GM18520 (cell line): ENCODE results near the gene LRRC8E.
"Not testable (repeated sequence)": the region's sequence is repeated elsewhere in the genome, so short reads cannot be mapped to it uniquely, and the experiment has no call there.

Source experiments
- ATAC-seq: cut with Tn5 transposase; IDR thresholded peaks from one replicate; pipeline ENCODE4 v1.9.1; 2021; ENCODE audit not compliant: unreplicated experiment

The LRRC8E gene

DNA sequence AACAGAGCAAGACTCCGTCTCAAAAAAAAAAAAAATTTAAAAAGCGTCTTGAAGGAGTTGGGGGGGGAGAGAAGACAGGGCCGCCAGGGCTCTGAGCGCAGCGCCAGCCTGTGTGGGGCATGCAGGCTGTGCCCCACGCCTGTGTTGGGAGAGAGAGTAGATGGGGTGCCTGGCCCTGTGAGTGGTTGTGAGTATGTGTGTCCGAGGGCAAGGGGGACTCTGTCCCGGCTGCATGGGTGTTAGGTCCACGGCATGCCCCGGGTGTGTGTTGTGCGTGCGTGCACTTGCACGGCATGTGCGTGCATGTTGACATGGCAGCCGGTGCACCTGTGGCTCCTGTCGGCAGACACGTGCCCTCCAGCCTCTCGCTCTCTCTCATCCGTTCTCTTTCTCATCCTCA, 18.8 kb downstream of the LRRC8E start:
- ATAC-seq, result no peak

DNA sequence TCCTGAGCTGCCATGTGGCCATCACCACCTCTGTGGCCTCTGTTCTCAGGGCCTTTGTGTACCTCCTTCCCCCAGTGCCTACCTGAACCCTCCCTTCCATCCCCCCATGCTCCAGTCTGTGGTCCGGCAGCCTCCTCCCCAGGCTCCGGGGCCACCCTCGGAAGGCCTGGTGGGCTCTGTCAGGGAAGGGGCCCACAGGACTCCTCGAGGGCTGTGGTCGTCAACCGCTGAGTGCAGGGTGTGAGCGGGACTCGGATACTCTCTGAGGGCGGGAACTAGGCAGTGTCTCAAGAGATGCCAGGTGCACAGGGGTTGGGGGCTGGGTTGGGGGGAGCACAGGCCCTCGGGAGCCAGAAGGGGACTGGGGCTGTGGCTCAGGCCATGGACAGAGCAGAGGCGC, 19.2 kb downstream of the LRRC8E start:
- ATAC-seq, result no peak

DNA sequence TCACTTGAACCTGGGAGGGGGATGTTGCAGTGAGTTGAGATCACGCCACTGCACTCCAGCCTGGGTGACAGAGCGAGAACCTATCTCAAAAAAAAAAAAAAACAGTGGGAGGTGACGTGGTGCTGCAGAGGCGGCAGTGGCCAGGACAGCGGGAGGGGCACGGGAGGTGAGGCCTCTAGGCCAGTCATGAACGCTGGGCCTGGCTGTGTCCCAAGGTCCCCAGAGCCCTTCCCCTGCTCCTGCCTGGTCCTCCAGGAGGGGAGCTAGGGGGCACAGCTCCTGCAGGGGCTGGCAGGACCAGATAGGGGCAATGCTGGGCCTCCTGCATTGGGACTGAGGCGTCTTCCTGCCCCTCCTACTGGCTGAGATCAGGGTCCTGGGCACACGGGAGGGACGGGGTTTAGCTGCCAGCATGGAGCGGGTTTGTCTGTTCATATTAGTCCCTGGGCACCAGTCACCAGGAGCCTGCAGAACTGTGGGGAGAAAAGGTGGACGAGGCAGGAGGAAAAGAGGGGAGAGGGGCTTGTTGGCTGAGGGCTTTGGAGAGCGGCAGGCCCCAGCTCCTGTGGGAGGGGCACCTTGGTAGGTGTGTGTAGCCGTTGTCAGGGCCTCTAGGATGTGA, 19.9 kb downstream of the LRRC8E start:
- no peak for ATAC-seq

DNA sequence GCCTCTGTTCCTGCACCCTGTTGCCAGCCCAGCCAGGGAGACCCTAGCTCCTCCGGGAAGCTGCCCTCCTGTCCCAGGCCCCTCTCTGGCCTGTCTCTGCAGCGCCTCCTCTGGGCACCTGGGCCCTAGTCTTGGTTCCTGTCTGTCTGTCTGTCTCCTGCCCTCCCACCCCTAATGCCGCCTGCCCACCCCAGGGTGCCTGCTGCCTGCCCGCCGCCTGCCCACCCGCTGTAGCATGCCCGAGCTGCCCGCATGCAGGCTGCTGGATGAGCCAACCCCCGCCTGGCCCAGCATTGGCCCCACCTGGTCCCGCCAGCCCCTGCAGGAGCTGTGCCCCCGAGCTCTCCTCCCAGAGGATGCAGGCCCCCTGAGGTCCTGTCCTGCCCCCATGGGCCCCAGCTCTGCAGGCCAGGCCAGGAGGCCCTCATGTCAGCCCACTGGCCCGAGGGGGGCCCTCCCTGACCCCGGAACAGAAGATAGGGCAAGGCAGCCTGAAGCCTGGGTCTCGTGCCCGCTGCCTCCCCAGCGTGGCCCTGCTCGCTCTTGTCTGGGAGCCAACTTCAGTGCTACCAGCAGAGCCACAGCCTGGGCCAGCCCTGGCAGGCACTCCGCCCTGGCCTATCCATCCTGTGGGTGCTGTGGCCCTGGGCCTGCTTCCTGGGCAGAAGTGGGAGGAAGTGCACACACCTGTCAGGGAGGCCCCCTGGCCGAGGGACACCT, 20.6 kb downstream of the LRRC8E start:
- ATAC-seq, result no peak

DNA sequence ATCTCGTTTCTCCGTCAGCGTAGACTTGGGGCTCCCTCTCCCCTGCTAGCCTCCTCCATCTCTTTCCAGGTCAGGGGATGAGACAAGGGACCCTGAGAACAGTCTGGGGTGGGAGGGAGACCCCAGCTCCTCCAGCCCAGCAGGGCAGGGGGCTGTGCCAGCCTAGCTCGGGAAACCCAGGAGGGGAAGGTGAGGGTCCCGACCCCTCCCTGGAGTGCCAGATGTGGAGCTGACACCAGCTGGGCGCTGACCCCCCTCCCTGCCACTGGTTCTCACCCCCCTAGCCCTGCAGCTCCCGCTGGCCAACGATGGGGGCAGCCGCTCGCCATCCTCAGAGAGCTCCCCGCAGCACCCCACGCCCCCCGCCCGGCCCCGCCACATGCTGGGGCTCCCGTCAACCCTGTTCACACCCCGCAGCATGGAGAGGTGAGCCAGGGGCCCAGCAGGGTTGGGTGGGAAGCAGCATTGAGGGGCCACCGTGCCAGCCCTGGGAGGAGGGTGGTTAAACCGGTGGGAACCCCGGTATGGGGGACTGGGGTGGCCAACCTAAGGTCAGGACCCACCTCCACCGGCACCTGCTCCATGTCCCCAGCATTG, 21.3 kb downstream of the LRRC8E start:
- ATAC-seq, result no peak

DNA sequence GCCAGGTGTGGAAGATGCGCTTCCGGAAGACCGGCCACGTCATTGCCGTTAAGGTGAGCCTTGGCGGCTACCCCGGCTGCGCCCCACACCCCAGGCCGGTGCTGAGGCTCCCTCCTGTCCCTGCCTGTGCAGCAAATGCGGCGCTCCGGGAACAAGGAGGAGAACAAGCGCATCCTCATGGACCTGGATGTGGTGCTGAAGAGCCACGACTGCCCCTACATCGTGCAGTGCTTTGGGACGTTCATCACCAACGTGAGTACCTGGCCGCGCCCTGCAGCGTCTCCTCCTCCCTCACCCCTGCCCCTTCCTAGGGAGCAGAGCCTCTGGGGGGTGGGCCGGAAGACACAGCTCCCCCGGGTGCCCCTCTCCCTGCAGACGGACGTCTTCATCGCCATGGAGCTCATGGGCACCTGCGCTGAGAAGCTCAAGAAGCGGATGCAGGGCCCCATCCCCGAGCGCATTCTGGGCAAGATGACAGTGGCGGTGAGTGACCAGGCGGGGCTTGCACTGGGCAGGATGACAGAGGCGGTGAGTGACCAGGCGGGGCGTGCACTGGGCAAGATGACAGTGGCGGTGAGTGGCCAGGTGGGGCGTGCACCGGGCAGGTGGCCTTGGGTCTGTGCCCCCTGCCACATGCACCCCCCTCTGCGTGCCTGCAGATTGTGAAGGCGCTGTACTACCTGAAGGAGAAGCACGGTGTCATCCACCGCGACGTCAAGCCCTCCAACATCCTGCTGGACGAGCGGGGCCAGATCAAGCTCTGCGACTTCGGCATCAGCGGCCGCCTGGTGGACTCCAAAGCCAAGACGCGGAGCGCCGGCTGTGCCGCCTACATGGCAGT, 22.2 kb downstream of the LRRC8E start:
- no peak for ATAC-seq

DNA sequence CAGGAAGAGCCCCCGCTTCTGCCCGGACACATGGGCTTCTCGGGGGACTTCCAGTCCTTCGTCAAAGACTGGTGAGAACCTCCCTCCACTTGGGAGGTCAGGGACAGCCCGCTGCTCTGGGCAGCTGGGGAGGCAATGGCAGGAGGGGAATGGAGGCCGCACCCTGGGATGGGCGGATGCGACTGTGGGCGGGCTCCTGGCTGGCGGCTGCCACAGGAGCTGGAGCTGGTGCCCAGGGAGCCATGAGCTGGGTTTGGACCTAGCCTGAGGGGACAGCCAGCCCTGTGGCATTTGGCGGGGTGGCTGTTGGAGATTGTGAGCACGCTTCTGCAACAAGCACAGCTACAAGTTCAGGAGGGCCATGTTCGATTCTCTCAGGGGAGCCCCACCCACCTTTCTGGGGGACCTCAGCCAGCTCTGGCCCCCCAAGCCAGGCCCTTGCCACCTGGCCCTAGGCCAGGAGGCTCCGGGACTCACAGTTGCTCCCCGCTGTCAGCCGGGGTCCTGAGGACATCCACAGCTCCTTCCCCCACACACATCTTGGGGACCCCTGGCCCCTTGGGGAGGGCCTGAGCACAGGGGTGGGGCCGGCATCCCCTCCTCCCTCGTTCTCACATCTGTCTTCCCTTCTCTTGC, 23.3 kb downstream of the LRRC8E start:
- no peak for ATAC-seq

DNA sequence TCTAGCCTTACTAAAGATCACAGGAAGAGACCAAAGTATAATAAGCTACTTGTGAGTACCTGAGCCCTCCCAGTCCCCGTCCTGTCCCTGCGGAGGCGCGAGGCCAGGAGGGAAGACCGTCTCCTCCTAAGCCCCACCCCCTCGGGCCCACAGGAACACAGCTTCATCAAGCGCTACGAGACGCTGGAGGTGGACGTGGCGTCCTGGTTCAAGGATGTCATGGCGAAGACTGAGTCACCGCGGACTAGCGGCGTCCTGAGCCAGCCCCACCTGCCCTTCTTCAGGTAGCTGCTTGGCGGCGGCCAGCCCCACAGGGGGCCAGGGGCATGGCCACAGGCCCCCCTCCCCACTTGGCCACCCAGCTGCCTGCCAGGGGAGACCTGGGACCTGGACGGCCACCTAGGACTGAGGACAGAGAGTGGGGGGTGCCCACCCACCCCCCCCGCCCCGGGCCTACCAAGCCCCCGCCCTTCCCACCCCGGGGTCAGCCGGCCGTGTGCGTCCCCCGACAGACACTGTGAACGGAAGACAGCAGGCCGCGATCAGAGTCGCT, 23.9 kb downstream of the LRRC8E start:
- no peak for ATAC-seq

DNA sequence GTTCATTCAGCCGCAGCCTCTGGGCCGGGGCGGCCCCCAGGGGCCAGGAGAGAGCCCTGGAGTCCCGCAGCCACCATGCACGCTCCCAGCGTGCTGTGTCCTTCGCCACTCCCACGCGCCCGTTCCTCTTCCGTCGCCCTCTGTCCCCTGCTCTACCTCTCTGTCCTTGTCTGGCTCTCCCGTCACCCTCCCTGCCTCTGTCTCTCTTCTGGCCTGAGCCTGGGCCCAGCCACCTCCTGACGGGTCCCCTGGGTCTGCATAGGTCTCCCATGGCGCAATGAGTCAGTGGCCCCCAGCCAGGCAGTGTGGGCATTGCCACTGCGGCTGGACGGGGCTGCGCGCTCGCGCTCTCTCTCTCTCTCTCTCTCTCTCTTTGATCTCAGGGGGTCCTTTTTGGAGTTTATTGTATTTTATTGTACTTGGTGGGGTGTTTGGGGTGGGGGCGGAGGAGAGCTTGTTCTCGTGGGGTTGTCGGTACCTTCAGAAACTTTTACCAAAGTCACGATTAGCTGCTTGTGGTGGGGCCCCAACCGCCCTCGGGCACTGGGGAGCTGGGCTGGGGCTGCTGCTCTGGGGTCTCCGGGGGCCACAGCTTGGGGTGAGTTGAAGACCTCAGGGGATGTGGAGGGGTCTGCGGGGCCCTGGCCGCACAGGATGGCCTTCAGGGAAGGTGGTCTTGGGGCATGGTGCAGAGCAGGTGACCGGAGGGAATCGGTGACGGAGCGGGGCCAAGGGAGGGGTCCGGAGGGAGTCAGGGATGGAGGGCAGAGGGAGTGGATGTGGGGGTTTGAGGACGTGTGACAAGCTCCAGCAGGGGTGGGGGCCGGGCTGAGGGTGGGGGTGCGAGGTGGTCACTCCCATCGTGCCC, 24.6 kb downstream of the LRRC8E start:
- ATAC-seq, result no peak

DNA sequence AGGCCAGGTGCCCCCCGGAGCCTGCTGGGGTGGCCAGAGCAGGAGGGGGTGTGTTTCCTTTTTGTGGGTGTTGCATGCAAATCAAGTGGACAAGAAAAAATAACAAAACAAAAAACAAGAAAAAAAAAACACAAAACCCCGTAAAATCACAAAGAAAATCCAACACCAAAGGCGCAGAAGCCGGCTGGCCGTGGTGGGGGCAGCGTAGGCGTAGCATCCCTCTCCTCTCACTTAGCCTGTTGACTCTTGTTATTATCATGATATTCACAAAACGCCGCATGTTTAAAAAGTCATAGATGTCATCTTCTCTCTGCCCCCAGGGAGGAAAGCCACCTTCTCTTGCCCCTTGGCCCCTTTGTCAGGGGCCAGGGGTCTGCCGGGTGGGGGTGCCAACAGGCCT, 25.3 kb downstream of the LRRC8E start:
- no peak for ATAC-seq

DNA sequence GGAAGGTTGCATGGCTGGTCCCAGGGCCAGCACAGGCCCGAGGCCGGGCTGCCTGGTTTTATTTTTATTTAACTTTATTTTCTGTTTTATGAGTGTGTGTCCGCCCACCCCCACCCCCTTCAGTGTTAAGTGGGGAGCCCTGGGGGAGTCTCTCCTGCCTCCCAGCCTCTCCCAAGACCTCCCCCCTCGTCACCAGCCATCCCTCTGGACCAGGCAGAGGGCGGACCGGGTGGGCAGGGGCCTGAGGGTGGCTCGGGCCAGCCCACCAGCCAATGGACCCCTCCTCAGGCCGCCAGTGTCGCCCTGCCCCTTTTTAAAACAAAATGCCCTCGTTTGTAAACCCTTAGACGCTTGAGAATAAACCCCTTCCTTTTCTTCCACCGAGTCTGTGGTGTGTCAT, 25.8 kb downstream of the LRRC8E start:
- no peak for ATAC-seq

DNA sequence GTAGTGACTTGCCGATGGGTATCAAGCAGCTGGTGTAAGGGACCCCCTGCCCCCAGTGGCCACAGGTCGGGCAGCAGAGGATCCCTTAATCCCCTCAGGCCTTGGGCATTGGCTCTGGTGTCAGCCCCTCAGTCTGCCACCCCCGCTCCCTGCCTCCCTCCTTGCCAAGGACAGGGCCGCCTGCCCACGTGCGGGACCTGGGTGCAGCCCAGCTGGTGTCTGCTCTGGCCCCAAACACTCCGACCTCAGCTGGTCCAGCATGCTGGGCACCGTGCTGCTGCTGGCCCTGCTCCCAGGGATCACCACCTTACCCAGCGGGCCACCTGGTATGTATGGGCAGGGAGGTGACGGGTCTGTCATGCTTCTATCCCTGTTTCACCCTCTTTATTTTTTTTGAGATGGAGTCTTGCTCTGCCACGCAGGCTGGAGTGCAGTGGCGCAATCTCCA, 26.3 kb downstream of the LRRC8E start, which contains the start of gene TGFBR3L:
TGFBR3L (plus strand) TSS at position 233 of the 448 bp plus-strand sequence.
- ATAC-seq, result no peak

DNA sequence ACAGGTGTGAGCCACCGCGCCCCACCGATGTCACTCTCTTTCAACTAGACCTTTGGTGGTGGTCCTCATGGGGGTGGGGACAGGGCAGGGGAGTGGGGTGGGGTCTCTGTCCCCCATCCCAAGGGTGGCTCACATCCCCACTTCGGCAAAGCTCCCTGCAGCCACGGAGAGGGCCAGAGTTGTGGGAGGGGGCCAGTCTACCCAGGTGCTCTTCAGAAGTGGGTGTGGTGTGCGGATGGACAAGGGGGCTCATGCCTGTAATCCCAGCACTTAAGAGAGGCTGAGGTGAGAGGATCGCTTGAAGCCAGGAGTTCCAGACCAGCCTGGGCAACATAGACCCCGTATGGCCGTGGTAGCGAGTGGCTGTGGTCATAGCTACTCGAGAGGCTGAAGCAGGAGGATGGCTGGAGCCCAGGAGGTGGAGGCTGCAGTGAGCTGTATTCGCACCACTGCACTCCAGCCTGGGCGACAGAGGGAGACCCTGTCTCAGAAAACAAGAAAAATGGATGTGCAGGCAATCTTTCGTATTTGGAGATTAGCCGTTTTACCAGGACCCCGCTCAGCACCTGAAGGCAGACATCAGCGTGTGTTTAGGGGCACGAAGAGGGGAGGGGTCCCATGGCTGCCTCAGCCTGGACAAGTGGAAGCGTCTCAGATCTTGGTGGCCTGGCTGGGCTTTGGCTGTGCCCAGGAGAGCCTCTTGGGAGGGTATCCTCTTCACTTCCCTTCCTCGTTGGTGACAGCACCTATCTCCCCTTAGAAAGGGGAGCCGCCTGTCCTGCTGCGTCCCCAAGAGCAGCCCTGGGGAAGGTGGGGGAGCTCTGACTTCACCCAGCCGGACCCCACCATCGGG, 27.2 kb downstream of the LRRC8E start:
- no peak for ATAC-seq

DNA sequence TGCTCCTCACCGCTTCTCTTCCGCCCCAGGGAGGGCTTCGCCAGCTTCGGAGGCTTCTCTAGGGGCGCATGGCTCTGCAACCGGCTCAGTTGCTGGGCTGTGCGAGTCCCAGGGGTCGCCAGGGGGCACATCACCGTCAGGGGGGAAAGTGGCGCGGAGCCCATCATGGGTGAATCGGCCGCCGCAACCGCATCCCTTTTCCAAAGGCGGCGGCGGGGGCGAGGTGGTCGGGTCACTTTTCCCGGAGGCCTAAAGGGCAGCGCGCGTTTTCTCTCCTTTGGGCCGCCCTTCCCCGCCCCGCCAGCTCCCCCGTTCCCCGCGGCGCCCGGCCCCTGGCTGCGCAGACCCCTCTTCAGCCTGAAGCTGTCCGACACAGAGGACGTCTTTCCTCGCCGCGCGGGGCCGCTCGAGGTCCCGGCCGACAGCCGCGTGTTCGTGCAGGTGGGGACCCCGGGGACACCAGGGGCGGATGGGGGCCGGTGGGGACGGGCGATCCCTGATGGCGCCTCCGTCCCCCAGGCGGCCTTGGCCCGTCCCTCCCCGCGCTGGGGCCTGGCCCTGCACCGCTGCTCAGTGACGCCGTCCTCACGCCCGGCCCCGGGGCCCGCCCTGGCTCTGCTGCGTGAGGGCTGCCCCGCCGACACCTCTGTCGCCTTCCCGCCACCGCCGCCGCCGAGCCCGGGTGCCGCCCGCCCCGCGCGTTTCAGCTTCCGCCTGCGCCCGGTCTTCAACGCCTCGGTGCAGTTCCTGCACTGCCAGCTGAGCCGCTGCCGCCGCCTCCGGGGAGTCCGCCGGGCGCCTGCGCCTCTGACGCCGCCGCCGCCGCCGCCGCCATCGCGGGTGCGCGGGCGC, 28.0 kb downstream of the LRRC8E start:
- no peak for ATAC-seq

DNA sequence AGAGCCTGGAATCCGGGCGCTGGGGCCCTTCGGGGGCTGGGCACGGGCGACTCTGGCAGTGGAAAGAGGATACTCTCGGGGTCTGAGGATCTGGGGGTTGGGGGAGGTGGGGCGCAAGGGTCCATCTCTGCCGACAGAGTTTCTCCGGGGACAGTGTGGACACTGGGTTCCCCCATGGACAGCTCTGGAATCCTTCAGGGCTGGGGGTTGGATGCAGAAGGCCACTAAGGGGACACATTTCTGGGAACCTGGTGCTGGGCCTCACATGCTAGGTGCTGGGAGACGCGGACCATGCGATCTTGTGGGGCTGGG, 28.6 kb downstream of the LRRC8E start:
- ATAC-seq, result no peak

DNA sequence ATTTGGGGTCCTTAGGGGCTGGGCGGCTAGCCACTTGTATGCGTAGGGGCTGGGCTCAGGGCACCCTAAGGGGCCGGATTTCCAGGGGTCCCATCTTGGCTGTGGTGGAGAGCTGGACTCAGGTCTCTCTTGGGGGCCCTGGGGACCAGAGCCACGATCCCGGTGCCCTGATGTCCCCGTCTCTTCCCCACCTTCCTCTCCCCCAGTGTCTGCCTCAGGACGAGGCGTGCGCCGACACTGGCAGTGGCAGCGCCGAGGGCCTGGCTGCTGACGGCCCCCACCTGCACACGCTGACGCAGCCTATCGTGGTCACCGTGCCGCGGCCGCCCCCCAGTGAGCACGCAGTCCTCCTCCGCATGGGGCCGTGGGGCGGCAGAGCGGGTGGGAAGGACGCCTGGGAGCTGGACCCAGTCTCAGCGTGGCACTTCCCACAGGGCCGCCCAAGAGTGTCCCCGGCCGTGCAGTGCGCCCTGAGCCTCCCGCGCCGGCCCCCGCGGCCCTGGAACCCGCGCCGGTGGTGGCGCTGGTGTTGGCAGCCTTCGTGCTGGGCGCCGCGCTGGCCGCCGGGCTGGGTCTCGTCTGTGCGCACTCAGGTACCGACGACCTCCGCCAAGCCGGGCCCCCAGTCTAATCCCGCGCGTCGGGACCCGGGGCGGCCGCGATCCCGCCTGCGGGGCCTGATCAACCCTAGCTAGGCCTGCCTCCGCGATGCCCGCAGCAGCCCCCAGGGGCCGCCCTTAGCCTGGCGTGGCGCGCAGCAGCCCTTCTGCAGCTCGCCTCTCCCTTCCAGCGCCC, 29.2 kb downstream of the LRRC8E start:
- ATAC-seq, result no peak

DNA sequence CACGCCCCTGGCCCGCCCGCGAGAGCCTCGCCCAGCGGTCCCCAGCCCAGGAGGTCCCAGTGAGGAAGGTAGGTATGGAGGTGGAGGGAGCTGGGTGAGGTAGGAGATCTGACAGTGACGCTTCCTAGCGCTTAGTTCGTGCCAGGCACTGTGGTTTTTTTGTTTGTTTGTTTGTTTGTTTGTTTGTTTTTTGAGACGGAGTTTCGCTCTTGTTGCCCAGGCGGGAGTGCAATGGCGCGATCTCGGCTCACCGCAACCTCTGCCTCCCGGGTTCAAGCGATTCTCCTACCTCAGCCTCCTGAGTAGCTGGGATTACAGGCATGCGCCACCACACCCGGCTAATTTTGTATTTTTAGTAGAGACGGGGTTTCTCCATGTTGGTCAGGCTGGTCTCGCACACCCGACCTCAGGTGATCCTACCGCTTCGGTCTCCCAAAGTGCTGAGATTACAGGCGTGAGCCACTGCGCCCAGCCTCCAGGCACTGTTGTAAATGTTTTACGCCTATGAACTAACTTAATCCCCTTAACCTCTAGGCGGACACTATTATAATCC, 29.8 kb downstream of the LRRC8E start:
- ATAC-seq, result not testable (repeated sequence)
